SK-N-MC (cell line): ENCODE data around the gene CFAP119.

Experiments
- EZH2 ChIP-seq: fragments of 200-600 bp; sonication (generic); IDR thresholded peaks from one replicate; pipeline ENCODE4 v1.6.1; 2017; ENCODE audit warnings: antibody characterized with exemption
- FOXP2 ChIP-seq: optimal IDR thresholded peaks from 2 replicates; pipeline ENCODE3; 2011; ENCODE audit warnings: mild to moderate bottlenecking, moderate library complexity; ENCODE audit not compliant: insufficient read depth; ENCODE audit errors: extremely low read length, control extremely low read depth
- POLR2AphosphoS5 ChIP-seq: IDR thresholded peaks from 2 replicates; pipeline ENCODE4 v1.6.1; 2012; ENCODE audit warnings: mild to moderate bottlenecking, low read depth, low read length, borderline replicate concordance

DNA sequence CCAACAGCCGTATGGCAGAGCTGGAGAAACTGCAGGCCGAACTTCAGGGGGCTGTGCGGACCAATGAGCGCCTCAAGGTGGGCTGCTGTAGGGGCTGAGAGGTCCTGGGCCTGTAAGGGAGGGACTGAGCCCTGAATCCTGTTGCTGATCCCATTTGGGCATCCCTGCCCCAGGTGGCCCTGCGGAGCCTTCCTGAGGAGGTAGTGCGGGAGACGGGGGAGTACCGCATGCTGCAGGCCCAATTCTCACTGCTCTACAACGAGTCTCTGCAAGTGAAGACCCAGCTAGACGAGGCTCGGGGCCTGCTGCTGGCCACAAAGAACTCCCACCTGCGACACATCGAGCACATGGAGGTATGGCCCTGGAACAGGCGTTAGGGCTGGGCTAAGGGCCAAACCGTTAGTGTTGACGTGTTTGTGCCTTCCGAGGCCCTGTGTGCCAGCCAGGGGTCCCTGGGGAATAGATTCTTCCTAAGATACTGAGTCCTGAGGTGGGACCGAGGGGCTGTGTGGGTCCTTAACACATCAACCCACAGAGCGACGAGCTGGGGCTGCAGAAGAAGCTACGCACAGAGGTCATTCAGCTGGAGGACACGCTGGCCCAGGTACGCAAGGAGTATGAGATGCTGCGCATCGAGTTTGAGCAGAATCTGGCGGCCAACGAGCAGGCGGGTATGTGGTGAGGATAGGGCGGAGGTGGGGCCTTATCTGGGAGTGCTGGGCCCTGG lies 4.5 kb upstream of the CFAP119 start:
- TF ChIP-seq EZH2 (no peak), POLR2AphosphoS5 (no peak), FOXP2 (no peak)
